Gastrocnemius medialis (tissue), 4 donors: ENCODE results near the gene RPL21. TPM values are rescaled to one million over a fixed set of nuclear protein-coding genes. Genes with fewer than 3 reads are reported as not detected.

Experiments used
- ATAC-seq, 2 donors: fragments of 150-250 bp; one replicate each; pipeline ENCODE4 v1.9.1; 2016
- DNase-seq, 2 donors: peaks; one replicate each; pipeline ENCODE4 v3.0.0-alpha.2; 2019
- H3K27ac ChIP-seq, 4 donors: fragments of 200-600 bp; sonication (generic); 1 replicate in 1 of 4; 2 replicates in 3 of 4; pipeline ENCODE4 v1.5.1; 2016 to 2018; ENCODE audit warnings: mild to moderate bottlenecking in 2 of 4, moderate library complexity in 1 of 4
- H3K27me3 ChIP-seq, 3 donors: fragments of 200-600 bp; sonication (generic) in 2 of 3; 1 replicate in 1 of 3; 2 replicates in 2 of 3; pipeline versions ENCODE4 v1.5.1 to v1.6.0; 2016 to 2019; ENCODE audit warnings: mild to moderate bottlenecking in 1 of 3, moderate library complexity in 1 of 3
- H3K36me3 ChIP-seq, 2 donors: fragments of 200-600 bp; sonication (generic) in 1 of 2; one replicate each; pipeline ENCODE4 v1.5.1; 2017 to 2018
- H3K4me1 ChIP-seq, 2 donors: fragments of 200-600 bp; sonication (generic) in 1 of 2; one replicate each; pipeline ENCODE4 v1.5.1; 2016 to 2017; ENCODE audit warnings: mild to moderate bottlenecking in 2 of 2
- H3K4me3 ChIP-seq, 4 donors: fragments of 200-600 bp; sonication (generic) in 3 of 4; 1 replicate in 1 of 4; 2 replicates in 3 of 4; pipeline ENCODE4 v1.5.1; 2016 to 2019; ENCODE audit warnings: mild to moderate bottlenecking in 2 of 4
- H3K9me3 ChIP-seq, 3 donors: fragments of 200-600 bp; sonication (generic) in 2 of 3; 1 replicate in 1 of 3; 2 replicates in 2 of 3; pipeline ENCODE4 v1.5.1; 2016 to 2019
- CTCF ChIP-seq, 5 experiments: fragments of 450-650 bp in 3 of 5; fragments of 200-600 bp in 2 of 5; sonication (generic) in 2 of 5; IDR thresholded peaks in 4 of 5; conservative IDR thresholded peaks in 1 of 5; 1 replicate in 4 of 5; 2 replicates in 1 of 5; pipeline ENCODE4 v1.5.1; 2016 to 2019; ENCODE audit warnings: antibody characterized with exemption in 5 of 5, mild to moderate bottlenecking in 3 of 5, moderate library complexity in 3 of 5
- POLR2A ChIP-seq, 2 donors: fragments of 450-650 bp; IDR thresholded peaks; one replicate each; pipeline ENCODE4 v1.6.1; 2017; ENCODE audit warnings: antibody characterized with exemption in 2 of 2, mild to moderate bottlenecking in 2 of 2, moderate library complexity in 2 of 2
- in situ Hi-C, 4 donors: fragments of 200-750 bp; cut with MboI; loops; one replicate each; pipeline versions ENCODE4 v1.15.0 to v1.8.0; 2017; ENCODE audit warnings: low sequenced_read_pairs in 4 of 4
- intact Hi-C: fragments of 100-400 bp; cut with DNase I; formaldehyde crosslinking; loops from one replicate; pipeline ENCODE4 v1.15.1; 2023; ENCODE audit warnings: low total_unique reads
- total RNA-seq, 4 donors: library from RNA; depleted of rRNA; stranded (reverse); fragments of >200 nt; gene quantifications; one replicate each; pipeline versions ENCODE4 v1.1.0 to v1.2.3, GENCODE V29; 2016

RPL21 gene
- total RNA-seq, result 100 to 1,000 TPM; 774 to 913 (median 796) TPM

- TF ChIP-seq CTCF (IDR thresholded peaks at IDR 0.05 in 4 of 5, conservative IDR thresholded peaks at IDR 0.05 in 1 of 5), result peak in 2 of 5 experiments; percentile 12 to 20
- peak; percentile 89 to 92 for TF ChIP-seq POLR2A (IDR thresholded peaks at IDR 0.05)
- no peaks in the 10 kb centered on the region for H3K27me3 ChIP-seq
- in situ Hi-C loops, result loop anchor here (5.0 to 25.0 kb wide), 4 partner anchors 84 to 886 kb away; partner anchors contain the start of genes LNX2 (in 3 of the 4), POLR1D (in 3 of the 4) and PAN3 (in 1 of the 4)
- DNase-seq (peak; percentile 95 to 96), ATAC-seq (peak; percentile 99)
- H3K9me3 ChIP-seq, result no peaks in the 10 kb centered on the region
- H3K27ac ChIP-seq, result peak within 1 kb of the TSS; percentile 90 to 99 (median 93)
- peaks cover 28 to 38% of the 10 kb centered on the region in 2 donors for H3K4me1 ChIP-seq
- H3K4me3 ChIP-seq, result peak within 1 kb of the TSS; percentile 83 to 99 (median 88)
- H3K36me3 ChIP-seq, result peaks cover 0 to 30% of the 10 kb centered on the region in 2 donors
- intact Hi-C loops, result loop anchor here (1.0 to 10.0 kb wide), 7 partner anchors 19 to 1403 kb away; partner anchors contain the start of genes GTF3A, LNX2, POLR1D and POMP
These were observed at the start of gene RPL21 for GRCh38 chr13:27251166-27252091. RPL21 (plus strand) TSS chr13:27251558; CDS start chr13:27253777, 2,219 bp downstream.

- Histone ChIP-seq H3K36me3 (no peaks in the 10 kb centered on the region), H3K4me1 (no peaks in the 10 kb centered on the region), H3K27ac (no peak overlapping the region), H3K27me3 (no peaks in the 10 kb centered on the region), H3K4me3 (no peak overlapping the region), H3K9me3 (no peaks in the 10 kb centered on the region)
- no peak for DNase-seq
- intact Hi-C loops (no loop called here), in situ Hi-C loops (loop anchor here in 1 of 4 donors (25.0 kb wide), 1 partner anchor 214 kb away; no protein-coding TSS in a partner anchor)
- ATAC-seq, result no peak
- TF ChIP-seq CTCF (IDR thresholded peaks at IDR 0.05 in 4 of 5, conservative IDR thresholded peaks at IDR 0.05 in 1 of 5) (no peak), POLR2A (IDR thresholded peaks at IDR 0.05) (no peak)
These were observed 49.7 kb upstream of the RPL21 start for GRCh38 chr13:27201661-27202060.

GRCh38 chr13:27203186-27203585, 48.2 kb upstream of the RPL21 start:
- TF ChIP-seq POLR2A (IDR thresholded peaks at IDR 0.05) (no peak), CTCF (IDR thresholded peaks at IDR 0.05 in 4 of 5, conservative IDR thresholded peaks at IDR 0.05 in 1 of 5) (no peak)
- DNase-seq (no peak), ATAC-seq (no peak)
- intact Hi-C loops, result no loop called here
- Histone ChIP-seq H3K27ac (no peak overlapping the region), H3K9me3 (no peaks in the 10 kb centered on the region), H3K36me3 (no peaks in the 10 kb centered on the region), H3K27me3 (no peaks in the 10 kb centered on the region), H3K4me3 (no peak overlapping the region), H3K4me1 (no peaks in the 10 kb centered on the region)
- in situ Hi-C loops, result loop anchor here in 1 of 4 donors (25.0 kb wide), 1 partner anchor 216 kb away; no protein-coding TSS in a partner anchor

- in situ Hi-C loops, result loop anchor here in 1 of 4 donors (25.0 kb wide), 1 partner anchor 217 kb away; no protein-coding TSS in a partner anchor
- Histone ChIP-seq H3K4me3 (no peak overlapping the region), H3K27ac (no peak overlapping the region), H3K27me3 (no peaks in the 10 kb centered on the region), H3K36me3 (no peaks in the 10 kb centered on the region), H3K4me1 (no peaks in the 10 kb centered on the region), H3K9me3 (no peaks in the 10 kb centered on the region)
- TF ChIP-seq CTCF (IDR thresholded peaks at IDR 0.05 in 4 of 5, conservative IDR thresholded peaks at IDR 0.05 in 1 of 5), result peak in 1 of 5 experiments; percentile 19
- no peak for TF ChIP-seq POLR2A (IDR thresholded peaks at IDR 0.05)
- DNase-seq (no peak), ATAC-seq (peak in 1 of 2 donors; percentile 12)
- intact Hi-C loops, result loop anchor here (1.0 kb wide), 1 partner anchor 219 kb away; no protein-coding TSS in a partner anchor
These were observed 47.5 kb upstream of the RPL21 start for GRCh38 chr13:27203854-27204253.
